ENCODE data around the gene OR6J1.
"Not testable (repeated sequence)": the region's sequence is repeated elsewhere in the genome, so short reads cannot be mapped to it uniquely, and the experiment has no call there.

OR6J1 gene

GRCh38 chr14:22651586-22651985 lies 7.4 kb upstream of the OR6J1 start:
- in situ Hi-C loops (cut with MboI; ENCODE audit: low sequenced_read_pairs): no loop called here

GRCh38 chr14:22650960-22651521 lies 6.9 kb upstream of the OR6J1 start:
- in situ Hi-C loops (cut with MboI; ENCODE audit: low sequenced_read_pairs): no loop called here

GRCh38 chr14:22650046-22650739 lies 6.0 kb upstream of the OR6J1 start:
- in situ Hi-C loops (cut with MboI; ENCODE audit: low sequenced_read_pairs): no loop called here

- in situ Hi-C loops (cut with MboI; ENCODE audit: low sequenced_read_pairs): no loop called here
These were observed 4.4 kb upstream of the OR6J1 start for GRCh38 chr14:22648506-22648905.

GRCh38 chr14:22646570-22647254 lies 2.6 kb upstream of the OR6J1 start:
- in situ Hi-C loops (cut with MboI; ENCODE audit: low sequenced_read_pairs): no loop called here

GRCh38 chr14:22641846-22642245 lies 2.3 kb downstream of the OR6J1 start:
- in situ Hi-C loops (cut with MboI; ENCODE audit: low sequenced_read_pairs): no loop called here

GRCh38 chr14:22640192-22640591 lies 4.0 kb downstream of the OR6J1 start:
- in situ Hi-C loops (cut with MboI; ENCODE audit: low sequenced_read_pairs): no loop called here

- in situ Hi-C loops (cut with MboI; ENCODE audit: low sequenced_read_pairs): not testable (repeated sequence)
These were observed 8.2 kb downstream of the OR6J1 start for GRCh38 chr14:22635980-22636379.

- in situ Hi-C loops (cut with MboI; ENCODE audit: low sequenced_read_pairs): no loop called here
These were observed 9.8 kb downstream of the OR6J1 start for GRCh38 chr14:22634233-22634900.

GRCh38 chr14:22630486-22630885 lies 13.7 kb downstream of the OR6J1 start:
- in situ Hi-C loops (cut with MboI; ENCODE audit: low sequenced_read_pairs): no loop called here

- in situ Hi-C loops (cut with MboI; ENCODE audit: low sequenced_read_pairs): no loop called here
These were observed 14.1 kb downstream of the OR6J1 start for GRCh38 chr14:22630066-22630465.

GRCh38 chr14:22629361-22629760 lies 14.8 kb downstream of the OR6J1 start:
- in situ Hi-C loops (cut with MboI; ENCODE audit: low sequenced_read_pairs): no loop called here

GRCh38 chr14:22627506-22628263 lies 16.5 kb downstream of the OR6J1 start:
- in situ Hi-C loops (cut with MboI; ENCODE audit: low sequenced_read_pairs): no loop called here

GRCh38 chr14:22626590-22626989 lies 17.6 kb downstream of the OR6J1 start:
- in situ Hi-C loops (cut with MboI; ENCODE audit: low sequenced_read_pairs): no loop called here

GRCh38 chr14:22623047-22623446 lies 21.1 kb downstream of the OR6J1 start:
- in situ Hi-C loops (cut with MboI; ENCODE audit: low sequenced_read_pairs): no loop called here

GRCh38 chr14:22622255-22622654 lies 21.9 kb downstream of the OR6J1 start:
- in situ Hi-C loops (cut with MboI; ENCODE audit: low sequenced_read_pairs): no loop called here

GRCh38 chr14:22615765-22616164 lies 28.4 kb downstream of the OR6J1 start:
- in situ Hi-C loops (cut with MboI; ENCODE audit: low sequenced_read_pairs): not testable (repeated sequence)

- in situ Hi-C loops (cut with MboI; ENCODE audit: low sequenced_read_pairs): no loop called here
These were observed 29.8 kb downstream of the OR6J1 start for GRCh38 chr14:22614240-22614799.

- in situ Hi-C loops (cut with MboI; ENCODE audit: low sequenced_read_pairs): no loop called here
These were observed 30.4 kb downstream of the OR6J1 start for GRCh38 chr14:22613736-22614239.

GRCh38 chr14:22613106-22613695 lies 31.0 kb downstream of the OR6J1 start:
- in situ Hi-C loops (cut with MboI; ENCODE audit: low sequenced_read_pairs): no loop called here
